Loucy (cell line): ENCODE results near the gene AGPAT3.

ENCODE experiments used
- EZH2phosphoT487 ChIP-seq: fragments of 200-600 bp; IDR thresholded peaks from 2 replicates; pipeline ENCODE4 v1.6.1; 2018; ENCODE audit warnings: antibody characterized with exemption, mild to moderate bottlenecking, moderate library complexity, borderline replicate concordance
- TF ChIP-seq, protein P1 (sequence below): fragments of 200-600 bp; sonication (generic); conservative IDR thresholded peaks from 2 replicates; pipeline ENCODE4 v1.5.1; 2014; ENCODE audit warnings: mild to moderate bottlenecking, antibody characterized with exemption, low read length

DNA sequence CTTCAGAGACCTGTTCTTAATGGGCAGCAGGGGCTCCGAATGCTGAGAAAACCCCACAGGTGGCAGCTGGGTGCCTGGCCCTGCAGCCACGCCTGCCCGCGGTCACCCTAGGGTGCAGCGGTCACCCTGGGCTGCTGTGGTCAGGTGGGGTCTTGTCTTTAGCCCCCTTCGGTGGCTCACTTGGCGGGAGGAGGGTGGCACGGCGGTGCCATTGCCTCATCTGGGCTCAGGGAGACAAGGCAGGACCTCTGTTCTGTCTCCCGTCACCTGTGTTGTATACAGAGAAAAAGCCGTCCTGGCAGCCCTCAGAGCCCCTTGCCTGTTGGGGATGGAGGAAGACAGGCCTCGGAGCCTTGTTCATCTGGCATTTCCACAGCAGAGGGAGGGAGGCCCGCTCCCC is 77.6 kb downstream of the AGPAT3 start:
- TF ChIP-seq, protein P1, sequence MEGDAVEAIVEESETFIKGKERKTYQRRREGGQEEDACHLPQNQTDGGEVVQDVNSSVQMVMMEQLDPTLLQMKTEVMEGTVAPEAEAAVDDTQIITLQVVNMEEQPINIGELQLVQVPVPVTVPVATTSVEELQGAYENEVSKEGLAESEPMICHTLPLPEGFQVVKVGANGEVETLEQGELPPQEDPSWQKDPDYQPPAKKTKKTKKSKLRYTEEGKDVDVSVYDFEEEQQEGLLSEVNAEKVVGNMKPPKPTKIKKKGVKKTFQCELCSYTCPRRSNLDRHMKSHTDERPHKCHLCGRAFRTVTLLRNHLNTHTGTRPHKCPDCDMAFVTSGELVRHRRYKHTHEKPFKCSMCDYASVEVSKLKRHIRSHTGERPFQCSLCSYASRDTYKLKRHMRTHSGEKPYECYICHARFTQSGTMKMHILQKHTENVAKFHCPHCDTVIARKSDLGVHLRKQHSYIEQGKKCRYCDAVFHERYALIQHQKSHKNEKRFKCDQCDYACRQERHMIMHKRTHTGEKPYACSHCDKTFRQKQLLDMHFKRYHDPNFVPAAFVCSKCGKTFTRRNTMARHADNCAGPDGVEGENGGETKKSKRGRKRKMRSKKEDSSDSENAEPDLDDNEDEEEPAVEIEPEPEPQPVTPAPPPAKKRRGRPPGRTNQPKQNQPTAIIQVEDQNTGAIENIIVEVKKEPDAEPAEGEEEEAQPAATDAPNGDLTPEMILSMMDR, result no peak
- TF ChIP-seq EZH2phosphoT487, result no peak
